Mucosa of rectum (tissue), 2 donors: ENCODE measurements around the gene MYH7.
"Not testable (repeated sequence)": the region's sequence is repeated elsewhere in the genome, so short reads cannot be mapped to it uniquely, and the experiment has no call there.

Experiments used
- H3K27ac ChIP-seq, 2 donors: one replicate each; pipeline ENCODE4 v1.7.0; 2013; ENCODE audit warnings: inconsistent platforms in 2 of 2, low read depth in 2 of 2, low read length in 2 of 2
- H3K27me3 ChIP-seq, 2 donors: one replicate each; pipeline ENCODE4 v1.7.0; 2013; ENCODE audit warnings: low read length in 2 of 2; ENCODE audit not compliant: control insufficient read depth in 2 of 2, insufficient read depth in 2 of 2
- H3K36me3 ChIP-seq, 2 donors: one replicate each; pipeline ENCODE4 v1.7.0; 2013; ENCODE audit warnings: low read length in 2 of 2; ENCODE audit not compliant: control insufficient read depth in 2 of 2, insufficient read depth in 2 of 2
- H3K4me1 ChIP-seq, 2 donors: one replicate each; pipeline ENCODE4 v1.7.0; 2013; ENCODE audit warnings: low read length in 2 of 2, mild to moderate bottlenecking in 1 of 2; ENCODE audit not compliant: control insufficient read depth in 2 of 2, insufficient read depth in 2 of 2
- H3K4me3 ChIP-seq, 2 donors: one replicate each; pipeline ENCODE4 v1.7.0; 2013; ENCODE audit warnings: low read length in 2 of 2
- H3K9ac ChIP-seq, 2 donors: one replicate each; pipeline ENCODE4 v1.7.0; 2013; ENCODE audit warnings: low read length in 2 of 2, low read depth in 1 of 2, mild to moderate bottlenecking in 1 of 2
- H3K9me3 ChIP-seq, 2 donors: one replicate each; pipeline ENCODE4 v1.7.0; 2013; ENCODE audit warnings: low read length in 2 of 2; ENCODE audit not compliant: control insufficient read depth in 2 of 2
- donor health status: healthy.
- donor health status: Normal muscosa, but diverticular disease.

The MYH7 gene

GRCh38 chr14:23386999-23387398 is 48.5 kb downstream of the MYH7 start:
- Histone ChIP-seq H3K4me3 (no peak overlapping the region), H3K27me3 (no peaks in the 10 kb centered on the region), H3K27ac (no peak overlapping the region), H3K4me1 (no peaks in the 10 kb centered on the region), H3K9me3 (no peaks in the 10 kb centered on the region), H3K9ac (no peak overlapping the region), H3K36me3 (no peaks in the 10 kb centered on the region)

- not testable (repeated sequence) for H3K27me3 ChIP-seq, H3K4me1 ChIP-seq, H3K36me3 ChIP-seq, H3K9me3 ChIP-seq, H3K9ac ChIP-seq, H3K27ac ChIP-seq, H3K4me3 ChIP-seq
Observed at GRCh38 chr14:23386266-23386657, 49.2 kb downstream of the MYH7 start.

- Histone ChIP-seq H3K36me3 (no peaks in the 10 kb centered on the region), H3K27ac (no peak overlapping the region)
Observed at GRCh38 chr14:23385642-23386265, 49.7 kb downstream of the MYH7 start.

GRCh38 chr14:23385244-23385641 is 50.2 kb downstream of the MYH7 start:
- H3K27ac ChIP-seq = no peak overlapping the region
- H3K36me3 ChIP-seq = no peaks in the 10 kb centered on the region
- H3K4me1 ChIP-seq = peaks cover 0 to 3% of the 10 kb centered on the region in 2 donors
- H3K4me3 ChIP-seq = no peak overlapping the region
- H3K27me3 ChIP-seq = no peaks in the 10 kb centered on the region
- H3K9ac ChIP-seq = no peak overlapping the region
- no peaks in the 10 kb centered on the region for H3K9me3 ChIP-seq

More at GRCh38 chr14:23385642-23386265, 49.7 kb downstream of the MYH7 start:
- Histone ChIP-seq H3K27me3 (no peaks in the 10 kb centered on the region), H3K4me3 (no peak overlapping the region), H3K9ac (no peak overlapping the region), H3K4me1 (no peaks in the 10 kb centered on the region), H3K9me3 (no peaks in the 10 kb centered on the region)

- Histone ChIP-seq H3K4me3 (no peak overlapping the region), H3K27ac (no peak overlapping the region), H3K4me1 (peaks cover 0 to 4% of the 10 kb centered on the region in 2 donors), H3K9me3 (no peaks in the 10 kb centered on the region), H3K9ac (no peak overlapping the region), H3K27me3 (peaks cover 0 to 3% of the 10 kb centered on the region in 2 donors), H3K36me3 (no peaks in the 10 kb centered on the region)
Observed at GRCh38 chr14:23384364-23385080, 50.9 kb downstream of the MYH7 start.

GRCh38 chr14:23382731-23383440 is 52.6 kb downstream of the MYH7 start:
- Histone ChIP-seq H3K9ac (no peak overlapping the region), H3K27ac (no peak overlapping the region), H3K27me3 (peaks cover 0 to 3% of the 10 kb centered on the region in 2 donors), H3K4me3 (no peak overlapping the region), H3K36me3 (no peaks in the 10 kb centered on the region), H3K4me1 (peaks cover 0 to 4% of the 10 kb centered on the region in 2 donors), H3K9me3 (no peaks in the 10 kb centered on the region)

GRCh38 chr14:23382276-23382675 is 53.2 kb downstream of the MYH7 start:
- Histone ChIP-seq H3K4me1 (peaks cover 0 to 4% of the 10 kb centered on the region in 2 donors), H3K27me3 (peaks cover 0 to 3% of the 10 kb centered on the region in 2 donors), H3K9ac (no peak overlapping the region), H3K9me3 (no peaks in the 10 kb centered on the region), H3K36me3 (no peaks in the 10 kb centered on the region), H3K27ac (no peak overlapping the region), H3K4me3 (no peak overlapping the region)

- Histone ChIP-seq H3K9me3 (no peaks in the 10 kb centered on the region), H3K9ac (no peak overlapping the region), H3K27me3 (peaks cover 0 to 3% of the 10 kb centered on the region in 2 donors), H3K36me3 (no peaks in the 10 kb centered on the region), H3K4me1 (peaks cover 0 to 4% of the 10 kb centered on the region in 2 donors), H3K27ac (no peak overlapping the region), H3K4me3 (no peak overlapping the region)
Observed at GRCh38 chr14:23381871-23382270, 53.6 kb downstream of the MYH7 start.

- Histone ChIP-seq H3K36me3 (no peaks in the 10 kb centered on the region), H3K4me3 (no peak overlapping the region), H3K9ac (no peak overlapping the region), H3K27me3 (peaks cover 0 to 3% of the 10 kb centered on the region in 2 donors), H3K27ac (no peak overlapping the region), H3K4me1 (peaks cover 0 to 4% of the 10 kb centered on the region in 2 donors), H3K9me3 (no peaks in the 10 kb centered on the region)
Observed at GRCh38 chr14:23380976-23381375, 54.5 kb downstream of the MYH7 start.
